Panc1 (cell line): ENCODE results near the gene LAMB3. TPM values are rescaled to one million over a fixed set of nuclear protein-coding genes. Genes with fewer than 3 reads are reported as not detected.
A peak's percentile ranks its signal among the peaks of the same experiment; 100 is the strongest.

Source experiments
- ATAC-seq: fragments of 200-7000 bp; cut with Tn5 transposase; 2 replicates; pipeline ENCODE4 v1.9.1; 2020; ENCODE audit warnings: mild to moderate bottlenecking, moderate library complexity
- BruUV-seq: library from RNA; stranded (reverse); fragments of 400-500 nt; replicated peaks from 2 replicates; lab custom pipeline; 2021; lab: Mats Ljungman, UMichigan
- CTCF ChIA-PET: fragments of 300-600 bp; sonication (Branson Sonifier 250); formaldehyde crosslinking; loops from one replicate; lab custom pipeline; 2022; ENCODE audit warnings: antibody characterized with exemption; lab: Charles Lee
- POLR2A ChIA-PET: fragments of 300-600 bp; sonication (Branson Sonifier 250); formaldehyde crosslinking; loops from one replicate; lab custom pipeline; 2022; ENCODE audit warnings: antibody characterized with exemption; lab: Charles Lee
- DNase-seq: peaks from one replicate; pipeline ENCODE4 v3.0.0-alpha.2; 2010; ENCODE audit warnings: low read depth, low spot score
- H3K27ac ChIP-seq: 2 replicates; pipeline ENCODE4 v1.5.1; 2011; ENCODE audit warnings: mild to moderate bottlenecking, low read length, inconsistent platforms
- H3K27me3 ChIP-seq: fragments of 200-500 bp; sonication (Bioruptor generic); 2 replicates; pipeline ENCODE4 v1.6.0; 2014; ENCODE audit warnings: low read length, inconsistent platforms; ENCODE audit not compliant: control insufficient read depth, insufficient read depth
- H3K36me3 ChIP-seq: fragments of 200-500 bp; sonication (Bioruptor generic); 2 replicates; pipeline ENCODE4 v1.5.1; 2014; ENCODE audit warnings: inconsistent platforms, mild to moderate bottlenecking, low read length, moderate library complexity; ENCODE audit not compliant: control insufficient read depth, insufficient read depth
- H3K4me1 ChIP-seq: 2 replicates; pipeline ENCODE4 v1.5.1; 2011; ENCODE audit warnings: inconsistent platforms, mild to moderate bottlenecking, low read length, moderate library complexity; ENCODE audit not compliant: control insufficient read depth, insufficient read depth
- H3K4me3 ChIP-seq, 2 experiments: 2 replicates each; pipeline ENCODE4 v1.5.1; 2011 to 2012; ENCODE audit warnings: low read depth in 2 of 2, low read length in 2 of 2, mild to moderate bottlenecking in 2 of 2, inconsistent platforms in 1 of 2, moderate library complexity in 1 of 2
- H3K9me3 ChIP-seq: fragments of 200-500 bp; sonication (Bioruptor generic); 2 replicates; pipeline ENCODE4 v1.5.1; 2014; ENCODE audit warnings: low read depth, mild to moderate bottlenecking, inconsistent platforms, low read length, moderate library complexity; ENCODE audit not compliant: control insufficient read depth, insufficient read depth
- CTCF ChIP-seq: fragments of 450-650 bp; IDR thresholded peaks from 2 replicates; pipeline ENCODE4 v1.5.1; 2017; ENCODE audit warnings: mild to moderate bottlenecking
- POLR2AphosphoS5 ChIP-seq: IDR thresholded peaks from 2 replicates; pipeline ENCODE4 v1.6.1; 2012; ENCODE audit warnings: mild to moderate bottlenecking, low read depth, low read length, moderate library complexity
- REST ChIP-seq, 2 experiments: IDR thresholded peaks; 2 replicates each; pipeline ENCODE4 v1.6.1; 2011 to 2012; ENCODE audit warnings: low read depth in 2 of 2, control low read depth in 1 of 2, low read length in 1 of 2, mild to moderate bottlenecking in 1 of 2, moderate library complexity in 1 of 2; ENCODE audit not compliant: insufficient read depth in 1 of 2
- SIN3A ChIP-seq: IDR thresholded peaks from 2 replicates; pipeline ENCODE4 v1.6.1; 2012; ENCODE audit warnings: low read depth, mild to moderate bottlenecking, low read length, moderate library complexity, borderline replicate concordance; ENCODE audit not compliant: insufficient read depth
- TCF7L2 ChIP-seq: IDR thresholded peaks from 2 replicates; pipeline ENCODE4 v1.6.1; 2011; ENCODE audit warnings: mild to moderate bottlenecking, low read depth, low read length, inconsistent platforms
- in situ Hi-C: cut with HindIII; loops from 2 replicates; pipeline ENCODE4 v1.10.0; 2016; ENCODE audit warnings: low sequenced_read_pairs, low pct_unique_long_range_greater_than_20kb
- intact Hi-C: fragments of 100-400 bp; cut with micrococcal nuclease; formaldehyde crosslinking; loops from one replicate; pipeline ENCODE4 v1.10.0; 2022; ENCODE audit not compliant: unreplicated experiment
- total RNA-seq: library from RNA; stranded (reverse); gene quantifications from one replicate; pipeline ENCODE4 v1.2.1, GENCODE V29; 2021; ENCODE audit not compliant: unreplicated experiment

Gene LAMB3
- total RNA-seq, 1 experiment from 2014 or later: 0.85 TPM

- no peak for TF ChIP-seq SIN3A
- Histone ChIP-seq H3K4me1 (peaks cover 5% of the 10 kb centered on the region), H3K27ac (no peak overlapping the region), H3K4me3 (no peak overlapping the region), H3K27me3 (no peaks in the 10 kb centered on the region), H3K9me3 (no peaks in the 10 kb centered on the region), H3K36me3 (no peaks in the 10 kb centered on the region)
- CTCF ChIA-PET: no interaction called here
- intact Hi-C loops (no loop called here), in situ Hi-C loops (no loop called here)
- DNase-seq: no peak
- POLR2A ChIA-PET: no interaction called here
- no peak for ATAC-seq
- no TSS peak for BruUV-seq
Measured at GRCh38 chr1:209655411-209656231, 3.4 kb upstream of the LAMB3 start.

GRCh38 chr1:209653915-209654351 lies 1.7 kb upstream of the LAMB3 start:
- H3K27ac ChIP-seq: no peak overlapping the region
- H3K4me1 ChIP-seq: peaks cover 5% of the 10 kb centered on the region
- no peak overlapping the region for H3K4me3 ChIP-seq
- in situ Hi-C loops (no loop called here), intact Hi-C loops (no loop called here)
- DNase-seq (no peak), ATAC-seq (no peak)
- no peaks in the 10 kb centered on the region for H3K36me3 ChIP-seq
- ChIA-PET CTCF (no interaction called here), POLR2A (no interaction called here)
- BruUV-seq: no TSS peak
- no peaks in the 10 kb centered on the region for H3K9me3 ChIP-seq
- TF ChIP-seq POLR2AphosphoS5 (no peak), REST (IDR thresholded peaks at IDR 0.05; ENCODE audit: insufficient read depth in 1 of 2, low read depth in 2 of 2, low read length in 1 of 2) (no peak), TCF7L2 (no peak), SIN3A (no peak), CTCF (no peak)
- no peaks in the 10 kb centered on the region for H3K27me3 ChIP-seq

GRCh38 chr1:209652873-209653401 lies 712 bp upstream of the LAMB3 start:
- intact Hi-C loops: no loop called here
- H3K36me3 ChIP-seq: no peaks in the 10 kb centered on the region
- in situ Hi-C loops: no loop called here
- no peaks in the 10 kb centered on the region for H3K9me3 ChIP-seq
- H3K27me3 ChIP-seq: no peaks in the 10 kb centered on the region
- no peak overlapping the region for H3K4me3 ChIP-seq
- H3K27ac ChIP-seq: no peak overlapping the region
- peaks cover 5% of the 10 kb centered on the region for H3K4me1 ChIP-seq
- DNase-seq (no peak), ATAC-seq (peak; percentile 54)
- TF ChIP-seq CTCF: no peak
- TF ChIP-seq REST (IDR thresholded peaks at IDR 0.05; ENCODE audit: insufficient read depth in 1 of 2, low read depth in 2 of 2, low read length in 1 of 2): peak in 1 of 2 experiments; percentile 58; a peak in 1 of 4 replicates
- no TSS peak for BruUV-seq
- ChIA-PET POLR2A (no interaction called here), CTCF (no interaction called here)
